ENCODE measurements around the gene IL15RA.
A peak's percentile ranks its signal among the peaks of the same experiment; 100 is the strongest.
"Not testable (repeated sequence)": the region's sequence is repeated elsewhere in the genome, so short reads cannot be mapped to it uniquely, and the experiment has no call there.

IL15RA gene

DNA sequence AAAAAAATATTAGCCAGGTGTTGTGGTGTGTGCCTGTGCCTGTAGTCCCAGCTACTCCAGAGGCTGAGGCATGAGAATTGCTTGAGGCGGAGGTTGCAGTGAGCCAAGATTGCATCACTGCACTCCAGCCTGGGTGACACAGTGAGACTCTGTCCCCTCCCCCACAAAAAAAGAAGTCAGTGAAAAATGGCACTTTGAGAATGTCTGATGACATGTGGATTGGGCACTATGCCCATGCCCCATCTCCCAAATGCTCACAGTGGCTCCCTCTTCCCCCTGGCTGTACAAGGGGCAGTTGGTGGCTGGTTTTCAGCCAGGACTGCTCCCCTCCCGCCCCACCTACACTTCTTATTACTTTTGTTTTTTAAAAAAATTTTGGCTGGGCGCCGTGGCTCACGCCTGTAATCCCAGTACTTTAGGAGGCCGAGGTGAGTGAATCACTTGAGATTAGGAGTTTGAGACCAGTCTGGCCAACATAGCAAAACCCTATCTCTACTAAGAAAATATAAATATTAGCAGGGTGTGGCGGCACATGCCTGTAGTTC, 26.1 kb downstream of the IL15RA start:
- DNase-seq (ENCODE audit: low spot score) = no peak

DNA sequence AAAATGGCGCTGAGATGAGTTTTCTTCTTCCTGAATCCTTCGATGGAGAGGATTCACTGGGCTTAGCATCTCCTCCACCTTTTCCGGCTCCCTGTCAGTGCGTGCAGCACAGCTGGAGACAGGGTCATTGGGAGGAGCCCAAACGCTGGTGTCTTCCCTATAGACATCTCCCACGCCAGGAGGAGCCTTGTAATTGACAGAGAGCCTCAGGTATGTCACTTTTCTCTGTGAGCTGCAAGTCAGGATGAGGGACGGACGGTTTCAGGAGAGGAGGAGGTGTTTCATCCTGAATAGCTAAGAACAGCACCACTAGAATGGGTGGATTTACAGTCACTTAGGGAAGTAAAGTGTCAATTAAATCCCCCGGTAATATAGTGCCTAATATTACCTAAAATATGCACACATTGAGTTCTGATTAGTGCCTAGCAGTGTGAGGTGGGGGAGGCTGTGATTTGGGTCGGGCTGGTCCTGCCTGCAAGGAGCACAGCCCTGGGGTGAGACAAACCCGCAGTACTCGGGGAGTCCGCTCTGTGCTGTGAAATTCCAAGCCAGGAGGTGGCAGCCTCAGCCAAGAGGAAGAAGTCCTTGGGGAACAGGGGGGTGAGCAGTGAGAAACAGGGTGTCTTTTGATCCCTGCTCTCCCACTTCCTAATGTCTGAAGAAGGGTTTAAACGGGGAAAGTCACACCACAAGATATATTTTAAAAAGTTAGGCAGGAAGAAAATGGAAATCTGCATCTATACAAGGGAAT, 28.2 kb downstream of the IL15RA start:
- DNase-seq (ENCODE audit: low spot score) = peak; percentile 71

DNA sequence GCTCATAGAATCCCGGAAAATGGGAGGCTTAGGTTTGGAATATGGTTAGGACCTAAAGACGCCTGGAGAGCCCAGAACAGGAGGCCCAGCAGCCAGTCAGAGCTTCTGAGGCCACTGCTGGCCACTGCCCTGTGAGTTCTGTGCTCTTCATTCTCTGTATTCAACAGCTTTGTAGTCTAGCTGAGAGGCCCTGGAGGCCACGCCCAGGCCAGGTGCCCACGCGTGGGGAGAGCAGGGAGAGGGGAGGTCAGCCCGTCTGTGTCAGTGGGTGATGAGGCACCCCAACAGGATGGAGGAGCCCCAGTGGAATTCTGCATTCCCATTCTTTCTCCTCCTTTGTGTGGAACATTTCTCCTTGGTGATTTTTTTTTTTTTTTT, 29.1 kb downstream of the IL15RA start:
- no peak for DNase-seq (ENCODE audit: low spot score)

DNA sequence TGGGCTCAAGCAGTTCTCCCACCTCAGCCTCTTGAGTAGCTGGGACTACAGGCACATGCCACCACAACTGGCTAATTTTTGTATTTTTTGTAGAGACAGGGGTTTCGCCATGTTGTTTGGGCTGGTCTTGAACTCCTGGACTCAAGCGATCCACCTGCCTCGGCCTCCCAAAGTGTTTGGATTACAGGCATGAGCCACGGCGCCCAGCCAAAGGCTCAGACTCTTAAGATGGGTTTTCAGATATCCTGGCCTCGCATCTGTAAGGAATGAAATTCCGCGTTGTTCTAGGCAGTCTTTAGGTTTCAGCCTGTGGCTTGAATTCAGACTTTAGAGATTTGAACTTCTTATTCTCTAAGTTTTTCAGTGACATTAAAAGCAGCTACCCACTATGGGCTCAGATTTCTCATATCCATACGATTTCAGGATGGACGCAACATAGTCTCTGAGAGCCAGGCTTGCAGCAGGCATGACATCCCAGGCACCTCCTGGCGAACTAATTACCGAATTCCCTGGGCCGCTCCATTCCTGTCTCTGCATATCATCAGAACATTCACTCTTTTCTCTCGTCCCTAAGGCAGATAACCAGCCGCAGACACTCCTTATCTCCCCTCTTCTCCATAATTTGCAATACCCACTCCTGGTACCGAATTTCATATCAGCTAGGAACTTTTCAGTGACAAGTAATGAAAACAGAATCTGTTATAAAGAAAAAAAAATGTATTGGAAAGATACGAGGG, 29.7 kb downstream of the IL15RA start:
- DNase-seq (ENCODE audit: low spot score) = no peak

DNA sequence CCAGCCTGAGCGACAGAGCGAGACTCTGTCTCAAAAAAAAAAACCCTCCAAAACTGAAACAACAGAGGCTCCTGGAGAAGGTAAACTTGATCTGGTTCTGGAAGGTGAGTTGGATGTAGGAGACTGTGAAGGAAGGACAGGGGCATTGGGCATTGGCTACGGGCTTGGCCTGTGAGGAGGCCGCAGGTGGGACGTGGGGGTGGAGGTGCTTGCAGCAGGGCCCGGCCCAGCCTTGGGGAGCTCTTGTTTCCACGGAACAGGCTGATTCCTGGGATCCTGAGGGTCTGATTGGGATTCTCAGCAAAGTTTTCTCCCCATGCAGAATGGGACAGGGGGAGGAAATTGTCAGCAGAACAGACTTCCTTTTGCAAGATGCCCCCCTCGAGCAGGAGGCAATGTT, 30.6 kb downstream of the IL15RA start:
- no peak for DNase-seq (ENCODE audit: low spot score)

DNA sequence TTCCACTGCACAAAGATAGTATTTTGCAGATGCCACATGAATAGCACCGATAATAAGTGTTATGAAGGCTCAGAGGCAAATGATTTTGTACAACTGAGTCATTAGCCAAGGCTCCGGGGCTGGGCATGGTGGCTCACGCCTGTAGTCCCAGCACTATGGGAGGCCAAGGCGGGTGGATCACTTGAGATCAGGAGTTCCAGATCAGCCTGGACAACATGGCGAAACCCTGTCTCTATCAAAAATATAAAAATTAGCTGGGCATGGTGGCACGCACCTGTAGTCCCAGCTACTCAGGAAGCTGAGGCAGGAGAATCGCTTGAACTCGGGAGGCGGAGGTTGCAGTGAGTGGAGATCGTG, 30.9 kb downstream of the IL15RA start:
- not testable (repeated sequence) for DNase-seq (ENCODE audit: low spot score)

DNA sequence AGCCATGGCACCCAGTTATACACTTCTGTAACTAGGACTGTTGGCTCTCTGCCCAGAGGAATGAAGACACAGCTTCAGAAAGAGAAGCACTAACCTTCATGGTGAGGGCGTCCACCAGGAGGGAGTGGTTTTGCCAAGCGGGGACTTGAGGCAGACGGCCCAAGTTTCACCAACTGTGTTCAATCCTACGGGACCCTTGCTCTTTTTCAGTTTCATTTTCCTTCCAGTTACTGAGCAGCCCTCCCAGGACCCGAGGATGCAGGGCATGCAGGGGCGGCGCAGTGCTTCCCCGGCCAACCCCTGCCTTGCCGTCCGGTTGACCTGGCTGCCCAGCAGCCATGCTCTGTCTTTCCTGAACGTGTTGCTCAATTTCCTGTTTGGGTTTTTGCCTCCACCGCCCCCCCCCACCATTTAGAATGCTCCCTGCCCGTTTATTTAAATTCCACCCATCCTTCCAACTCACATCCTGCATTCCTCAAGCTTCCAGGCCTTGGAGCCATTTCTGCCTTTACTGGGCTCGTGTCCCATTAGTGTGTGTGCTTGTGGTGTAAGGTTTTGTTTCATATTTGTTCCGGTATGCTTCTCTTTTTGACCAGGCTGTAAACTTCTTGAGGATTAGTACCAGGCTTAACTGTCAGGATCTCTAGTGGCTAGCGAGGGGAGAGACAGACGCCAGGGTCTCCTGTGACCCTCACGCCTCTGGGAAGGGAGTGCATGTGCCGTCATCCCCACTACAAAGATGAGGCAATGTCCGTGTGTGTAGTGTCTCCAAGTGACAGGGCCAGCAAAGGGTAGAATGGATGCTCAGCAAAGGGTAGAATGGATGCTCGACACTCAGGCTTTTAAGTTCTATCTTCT, 31.6 kb downstream of the IL15RA start:
- no peak for DNase-seq (ENCODE audit: low spot score)

DNA sequence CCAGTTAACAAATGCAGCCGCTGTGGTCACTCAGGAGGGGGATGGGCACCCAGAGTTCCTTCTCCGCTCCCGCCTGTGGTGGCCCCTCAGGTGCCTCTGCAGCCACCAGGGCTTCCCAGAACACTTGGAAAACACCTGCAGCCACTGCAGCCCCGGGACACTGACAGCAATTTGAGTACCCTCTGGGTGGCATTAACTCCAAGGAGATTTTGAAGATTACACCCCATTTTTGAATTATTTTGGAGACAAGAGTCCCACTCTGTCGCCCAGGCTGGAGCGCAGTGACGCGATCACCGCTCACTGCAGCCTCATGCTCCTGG, 32.2 kb downstream of the IL15RA start:
- no peak for DNase-seq (ENCODE audit: low spot score)

DNA sequence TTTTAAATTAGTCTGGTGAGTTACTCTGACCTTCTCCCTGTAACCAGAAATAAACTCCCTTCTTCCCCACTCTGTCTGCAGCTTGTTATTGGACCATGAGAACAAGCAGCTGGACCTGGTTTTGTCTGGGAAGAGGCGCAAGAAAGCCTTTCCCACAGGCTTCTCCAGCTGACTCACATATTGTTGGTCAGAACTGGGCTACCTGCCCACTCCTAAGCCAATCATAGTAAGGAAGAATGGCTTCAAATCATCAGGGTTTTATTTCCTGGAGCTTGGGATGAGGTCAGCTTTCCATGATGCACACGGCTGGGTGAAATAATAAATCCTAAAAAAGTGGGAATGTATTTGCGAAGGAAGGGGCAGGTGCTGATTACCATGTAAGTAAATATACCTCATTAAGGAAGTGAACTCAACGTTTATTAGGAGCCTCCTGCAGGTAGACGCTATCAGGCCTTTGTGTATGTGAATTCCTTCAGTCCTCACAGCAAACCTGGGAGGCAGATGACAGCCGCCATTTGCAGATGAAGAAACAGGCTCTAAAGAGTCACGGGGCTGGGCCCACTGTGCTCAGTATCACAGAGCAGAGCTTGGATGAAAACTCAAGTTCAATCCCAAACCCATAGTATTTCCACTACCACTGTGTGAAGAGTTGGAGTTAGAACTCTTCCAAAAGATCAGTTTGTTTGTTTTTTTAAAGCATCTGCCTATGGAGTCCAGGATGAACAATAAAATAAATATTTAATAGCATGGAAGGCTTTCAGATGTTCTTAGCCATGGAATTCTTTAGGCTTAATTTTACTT, 32.8 kb downstream of the IL15RA start:
- no peak for DNase-seq (ENCODE audit: low spot score)

DNA sequence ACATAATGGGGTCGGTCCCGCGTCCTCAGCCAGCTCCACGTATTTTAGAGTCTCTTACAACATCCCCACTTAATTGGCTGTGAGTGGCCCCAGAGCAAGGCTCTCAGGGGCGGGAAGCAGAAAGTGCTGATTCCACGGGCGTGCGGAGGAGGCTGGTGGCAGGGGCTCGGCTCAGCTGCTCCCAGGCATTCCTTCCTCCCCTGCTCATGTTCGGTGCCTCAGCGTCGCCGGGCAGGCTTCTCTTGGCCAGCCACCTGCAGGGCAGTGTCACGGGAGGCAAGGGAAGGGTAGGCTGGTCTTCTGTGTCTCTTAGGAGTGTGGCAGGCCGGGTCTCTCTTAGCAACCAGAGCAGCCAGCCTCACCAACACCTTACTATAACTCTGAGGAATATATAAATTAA, 33.8 kb downstream of the IL15RA start:
- DNase-seq (ENCODE audit: low spot score) = no peak

DNA sequence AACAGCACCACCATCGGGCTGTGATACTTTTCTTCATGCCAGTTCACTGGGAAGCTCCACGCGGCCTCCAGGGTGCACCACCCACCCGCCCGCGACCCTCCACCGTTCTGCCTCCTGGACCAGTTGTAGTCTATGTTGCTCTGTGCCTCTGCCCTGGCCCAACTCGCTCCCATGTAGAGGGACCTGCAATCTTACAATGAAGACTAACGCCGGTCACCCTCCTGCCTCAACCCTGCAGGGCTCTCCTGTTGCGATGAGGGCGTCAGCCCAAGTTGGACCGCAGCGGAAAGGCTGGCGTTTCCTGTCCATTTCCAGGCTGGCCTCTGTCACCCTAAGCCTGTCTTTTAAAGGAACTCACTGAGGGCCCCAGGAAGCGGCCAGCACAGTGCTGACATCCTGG, 34.9 kb downstream of the IL15RA start:
- DNase-seq (ENCODE audit: low spot score) = no peak

DNA sequence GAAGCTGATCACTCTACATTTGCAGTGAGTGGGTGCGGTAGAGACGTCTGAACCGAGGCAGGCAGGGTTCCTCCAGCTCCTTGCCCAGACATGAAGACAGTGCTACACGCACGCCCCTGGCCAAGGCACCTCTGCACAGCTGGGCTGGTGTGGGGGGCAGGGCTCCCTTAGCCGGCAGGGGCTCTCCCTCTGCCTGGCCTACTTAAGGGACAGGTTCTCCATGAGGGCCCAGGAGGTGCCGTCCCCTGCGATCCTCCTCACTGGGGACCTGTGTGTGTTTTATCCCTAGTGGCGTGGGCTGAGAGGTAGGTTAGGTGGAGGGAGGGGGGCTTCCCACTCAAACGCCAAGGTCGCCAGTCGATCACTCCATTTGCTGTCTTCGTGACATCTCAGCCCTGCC, 35.3 kb downstream of the IL15RA start:
- DNase-seq (ENCODE audit: low spot score) = no peak

DNA sequence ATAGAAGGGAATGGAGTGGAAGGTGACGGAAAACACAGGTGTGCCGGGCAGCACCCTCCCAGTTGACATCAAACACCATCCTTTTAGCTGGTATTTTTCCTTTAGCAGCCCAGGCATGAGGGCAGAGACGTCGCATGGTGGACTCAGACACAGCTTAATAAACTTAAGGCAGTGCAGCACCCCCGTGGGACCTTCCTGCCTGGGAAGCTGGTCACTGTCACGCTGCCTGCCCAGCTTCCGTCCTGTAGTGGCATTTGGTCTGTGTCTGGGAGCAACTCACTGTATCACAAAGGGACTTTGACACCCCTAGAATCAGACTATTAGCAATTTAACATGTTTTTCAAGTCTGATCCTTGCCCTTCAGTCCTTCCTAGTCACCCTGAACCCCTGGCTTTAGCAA, 35.8 kb downstream of the IL15RA start:
- no peak for DNase-seq (ENCODE audit: low spot score)

DNA sequence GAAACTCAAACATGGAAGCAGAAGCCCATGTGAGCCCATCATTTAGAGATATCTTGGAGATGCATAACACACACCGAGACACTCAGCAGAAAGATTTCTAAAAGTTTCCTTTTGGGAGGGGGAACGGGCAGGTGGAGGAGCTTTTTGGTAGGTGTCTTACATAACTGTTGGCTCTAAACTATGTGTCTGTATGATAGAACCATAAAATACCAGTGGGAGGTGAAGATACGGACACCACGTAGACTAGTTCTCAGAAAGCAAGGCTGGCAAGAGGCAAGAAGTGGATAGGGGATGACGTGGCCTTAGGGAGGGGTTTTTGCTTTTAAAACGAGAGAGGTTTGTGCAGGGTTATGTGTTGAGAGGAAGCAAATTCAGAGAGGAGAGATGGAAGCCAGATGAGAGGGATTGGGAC, 36.5 kb downstream of the IL15RA start:
- DNase-seq (ENCODE audit: low spot score) = no peak

DNA sequence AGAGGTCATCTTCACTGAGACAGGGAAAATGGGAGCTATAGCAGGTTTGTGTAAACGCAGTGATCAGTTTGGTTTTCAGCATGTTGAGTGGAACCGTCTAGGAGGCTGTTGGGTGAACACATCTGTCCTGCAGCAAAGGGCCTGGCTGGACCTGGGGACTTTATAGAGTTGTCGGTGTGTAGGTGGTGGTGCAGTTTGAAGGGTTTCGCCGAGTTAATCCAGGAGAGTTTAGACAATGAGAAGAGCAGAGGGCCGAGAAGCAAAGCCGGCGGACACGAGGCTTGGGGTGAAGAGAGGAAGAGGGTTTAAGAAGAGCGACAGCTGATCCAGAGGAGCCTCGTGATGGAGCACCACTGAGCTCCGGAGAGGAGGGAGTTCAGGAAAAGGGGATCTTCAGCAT, 39.1 kb downstream of the IL15RA start:
- DNase-seq (ENCODE audit: low spot score) = no peak

DNA sequence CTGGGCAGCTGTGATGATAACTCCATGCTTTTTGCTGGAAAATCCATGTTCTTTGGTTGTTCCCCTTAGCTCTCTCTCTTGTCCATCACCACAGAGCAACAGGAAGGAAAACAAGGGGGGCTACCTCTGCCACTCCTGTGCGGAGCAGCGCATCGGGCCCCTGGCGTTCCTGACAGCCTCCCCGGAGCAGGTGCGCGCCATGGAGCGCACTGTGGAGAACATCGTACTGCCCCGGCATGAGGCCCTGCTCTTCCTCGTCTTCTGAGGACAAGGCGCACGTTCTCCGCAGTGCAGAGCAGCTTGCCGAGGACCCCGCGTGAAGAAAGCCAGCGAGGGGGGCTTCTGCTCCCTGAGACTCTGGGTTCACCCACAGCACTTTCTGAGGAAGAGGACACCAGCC, 40.3 kb downstream of the IL15RA start:
- DNase-seq (ENCODE audit: low spot score) = no peak

DNA sequence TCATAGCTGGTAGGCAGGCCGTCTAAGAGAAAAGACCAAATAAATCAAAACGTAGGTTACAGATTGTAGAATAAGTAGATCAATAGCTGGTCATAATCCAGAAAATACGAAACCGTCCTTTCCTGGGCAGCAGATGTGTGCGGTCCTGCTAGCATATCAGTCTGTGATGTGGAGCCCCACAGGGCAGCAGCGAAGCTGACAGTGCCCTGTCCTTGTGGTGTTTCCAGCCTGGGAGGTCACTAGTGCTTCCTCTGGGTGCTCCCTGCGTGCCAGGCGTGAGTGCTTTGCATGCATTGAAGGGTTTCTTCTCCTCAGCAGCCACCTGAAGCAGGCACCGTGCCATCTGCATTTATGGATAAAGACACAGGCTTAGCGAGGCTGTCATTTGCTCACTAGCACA, 41.7 kb downstream of the IL15RA start:
- DNase-seq (ENCODE audit: low spot score) = no peak

DNA sequence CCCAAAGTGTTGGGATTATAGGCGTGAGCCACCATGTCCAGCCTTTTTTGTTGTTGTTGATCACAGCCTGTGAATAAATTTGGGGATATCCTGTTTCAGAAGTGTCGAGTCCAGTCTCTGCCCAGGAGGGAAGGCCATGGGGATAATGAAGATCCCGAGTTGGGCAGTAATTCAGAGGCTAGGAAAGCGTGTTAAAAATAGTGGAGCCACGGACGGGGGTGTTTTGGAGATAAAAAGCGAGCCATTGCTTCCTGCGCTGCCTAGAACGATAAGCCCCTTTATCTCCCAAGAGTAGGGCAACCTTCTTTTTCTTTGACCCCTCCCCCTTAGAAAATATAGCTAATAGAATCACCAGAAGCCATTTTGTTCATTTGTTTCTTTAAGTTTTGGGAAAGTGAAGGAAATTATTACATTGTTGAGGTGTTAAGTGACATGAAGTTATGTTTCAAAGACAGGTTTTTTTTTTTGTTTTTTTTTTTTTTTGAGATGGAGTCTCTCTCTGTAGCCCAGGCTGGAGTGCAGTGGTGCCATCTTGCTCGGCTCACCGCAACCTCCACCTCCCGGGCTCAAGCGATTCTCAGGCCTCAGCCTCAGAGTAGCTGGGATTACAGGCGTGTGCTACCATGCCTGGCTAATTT, 43.3 kb downstream of the IL15RA start:
- DNase-seq (ENCODE audit: low spot score) = no peak

DNA sequence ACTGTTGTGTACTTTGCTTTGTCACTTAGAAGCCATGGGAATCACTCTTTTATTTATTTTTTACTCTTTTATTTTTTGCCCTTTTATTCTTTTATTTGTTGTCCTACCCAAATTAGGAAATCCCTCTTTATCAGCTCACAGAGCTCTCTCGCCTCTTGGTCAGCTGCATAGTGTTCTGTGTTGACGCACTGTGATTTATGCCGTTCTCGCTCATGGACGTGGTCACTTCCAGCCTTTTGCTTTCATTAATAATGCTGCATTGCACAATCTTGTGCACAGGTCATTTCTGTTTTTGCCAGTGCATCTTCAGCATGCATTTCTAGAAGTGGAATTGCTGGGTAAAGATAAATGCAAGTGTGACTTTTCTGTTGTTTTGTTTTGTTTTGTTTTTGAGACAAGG, 45.0 kb downstream of the IL15RA start:
- DNase-seq (ENCODE audit: low spot score) = no peak

DNA sequence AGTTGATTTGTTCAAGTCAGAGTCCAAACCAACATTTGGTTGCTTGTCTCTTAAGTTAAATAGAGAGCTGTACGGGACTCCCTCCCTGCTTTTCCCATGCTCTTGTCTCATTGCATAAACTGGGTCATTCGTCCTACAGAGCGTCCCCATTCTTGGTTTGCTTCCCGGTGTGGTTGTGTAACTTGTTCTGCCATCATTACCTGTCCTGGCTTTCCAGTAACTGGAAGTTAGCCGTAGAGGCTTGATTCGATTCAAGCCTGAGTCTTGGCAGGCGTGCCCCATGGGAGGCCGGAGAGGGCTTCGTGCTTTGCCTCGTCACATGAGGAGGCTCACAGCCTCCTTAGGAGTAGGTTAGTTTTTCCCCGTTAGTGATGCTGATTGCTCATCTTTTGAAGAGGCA, 47.1 kb downstream of the IL15RA start:
- DNase-seq (ENCODE audit: low spot score) = no peak

DNA sequence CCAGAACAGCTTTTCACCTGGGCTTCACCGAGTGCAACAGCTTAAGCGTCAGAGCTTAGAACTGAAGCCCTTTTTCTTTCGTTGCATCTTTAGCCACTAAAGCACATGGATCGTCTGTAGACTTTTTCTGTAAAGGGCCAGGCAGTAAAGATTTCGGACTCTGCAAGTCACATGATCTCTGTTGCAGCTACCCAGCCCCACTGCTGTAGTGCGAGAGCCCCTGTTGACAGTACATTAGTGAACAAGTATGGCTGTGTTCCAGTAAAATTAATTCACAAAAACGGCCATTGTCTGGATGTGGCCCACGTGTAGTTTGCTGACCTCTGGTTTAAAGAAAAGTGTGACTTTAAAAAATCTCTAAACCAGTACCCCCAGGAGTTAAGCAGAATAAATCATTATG, 47.9 kb downstream of the IL15RA start:
- DNase-seq (ENCODE audit: low spot score) = no peak

DNA sequence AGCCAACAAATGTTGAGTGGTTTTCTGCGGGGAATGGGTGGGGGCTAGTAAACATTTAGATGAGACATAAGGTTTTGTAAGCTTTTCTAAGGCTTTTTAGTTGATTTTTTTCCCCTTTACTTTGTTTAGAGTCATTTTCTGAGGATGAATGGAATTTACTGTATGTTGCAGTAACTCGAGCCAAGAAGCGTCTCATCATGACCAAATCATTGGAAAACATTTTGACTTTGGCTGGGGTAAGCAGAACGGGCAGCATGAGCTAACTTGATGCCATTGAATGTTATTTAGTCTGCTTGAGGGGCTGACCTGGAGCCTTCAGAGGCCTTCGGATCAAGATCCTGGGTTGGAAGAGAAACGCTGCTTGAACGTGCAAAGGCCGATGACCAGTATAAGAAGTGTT, 50.0 kb downstream of the IL15RA start:
- DNase-seq (ENCODE audit: low spot score) = no peak
